ENCODE results near the gene DGKZ. TPM values are rescaled to one million over a fixed set of nuclear protein-coding genes. Genes with fewer than 3 reads are reported as not detected.

DGKZ gene
- total and polyA plus RNA-seq, 8 donors = 34.6 to 65.1 (median 40.0) TPM

- H3K4me3 ChIP-seq = no peak overlapping the region
- H3K36me3 ChIP-seq = no peaks in the 10 kb centered on the region
- intact Hi-C loops (cut with DNase I) = loop anchor here in 1 of 2 donors (5.0 kb wide), 1 partner anchor 149 kb away; no protein-coding TSS in a partner anchor
- no peak for DNase-seq
- peaks cover 48 to 88% of the 10 kb centered on the region in 2 donors for H3K27me3 ChIP-seq
- no peak for TF ChIP-seq CTCF (IDR thresholded peaks at IDR 0.05)
- H3K9me3 ChIP-seq = no peaks in the 10 kb centered on the region
- peaks cover 20 to 43% of the 10 kb centered on the region in 2 donors for H3K4me1 ChIP-seq
- no peak overlapping the region for H3K27ac ChIP-seq
- ATAC-seq = no peak
These were observed 40.8 kb downstream of the DGKZ start for GRCh38 chr11:46387919-46388618.

GRCh38 chr11:46388619-46389449, 41.6 kb downstream of the DGKZ start:
- TF ChIP-seq CTCF (IDR thresholded peaks at IDR 0.05) = no peak
- Histone ChIP-seq H3K36me3 (no peaks in the 10 kb centered on the region), H3K4me3 (no peak overlapping the region), H3K4me1 (peaks cover 20 to 45% of the 10 kb centered on the region in 2 donors), H3K27ac (no peak overlapping the region), H3K9me3 (no peaks in the 10 kb centered on the region), H3K27me3 (peaks cover 48 to 90% of the 10 kb centered on the region in 2 donors)
- ATAC-seq (no peak), DNase-seq (no peak)
- intact Hi-C loops (cut with DNase I) = loop anchor here in 1 of 2 donors (5.0 kb wide), 1 partner anchor 148 kb away; no protein-coding TSS in a partner anchor

DNA sequence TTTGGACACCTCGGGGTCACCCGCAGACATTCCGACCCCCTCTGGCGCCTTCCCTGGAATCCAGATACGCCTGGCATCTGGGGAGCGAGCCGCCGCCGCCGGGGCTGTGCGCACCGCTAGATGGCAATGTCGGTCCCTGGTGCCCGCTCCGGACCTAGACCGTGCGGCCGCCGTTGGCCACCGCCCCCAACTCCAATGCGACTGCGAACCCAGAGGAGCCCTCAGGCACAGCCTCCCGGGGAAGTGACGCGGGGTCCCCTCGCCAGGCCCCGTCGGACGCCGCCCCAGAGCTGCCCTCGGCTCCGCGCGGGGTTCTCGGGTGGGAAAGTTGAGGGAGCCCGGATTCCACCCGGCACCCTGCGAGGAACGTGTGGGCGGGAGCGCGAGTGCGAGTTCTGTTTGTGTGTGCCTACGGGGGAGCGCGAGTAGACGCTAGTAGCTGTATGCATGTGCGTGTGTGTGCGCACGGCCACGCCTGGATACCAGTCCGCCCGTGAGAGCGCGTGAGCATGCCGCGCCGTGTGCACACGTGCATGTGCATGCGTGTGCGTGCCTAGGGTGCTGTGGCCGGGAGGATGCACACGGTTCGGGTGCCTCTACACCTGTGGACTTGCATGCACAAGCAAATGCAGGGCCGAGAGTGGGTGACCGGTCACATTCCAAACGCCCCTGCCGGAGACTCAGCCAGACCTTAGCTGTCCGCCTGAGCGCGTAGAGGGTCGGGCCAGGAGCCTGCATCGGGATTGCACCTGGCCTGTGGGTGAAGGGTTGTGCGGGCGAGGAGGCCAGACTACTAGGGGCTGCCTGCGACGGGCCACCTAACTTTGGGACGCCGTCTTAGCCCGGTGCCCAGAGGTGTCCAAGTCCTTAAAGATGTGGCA, 42.4 kb downstream of the DGKZ start:
- Histone ChIP-seq H3K4me1 (peaks cover 20 to 45% of the 10 kb centered on the region in 2 donors), H3K4me3 (peak overlapping the region; percentile 18 to 27), H3K9me3 (no peaks in the 10 kb centered on the region), H3K36me3 (no peaks in the 10 kb centered on the region), H3K27ac (no peak overlapping the region), H3K27me3 (peaks cover 48 to 93% of the 10 kb centered on the region in 2 donors)
- ATAC-seq (peak; percentile 81), DNase-seq (peak in 3 of 4 donors; percentile 68 to 93 (median 74))
- TF ChIP-seq CTCF (IDR thresholded peaks at IDR 0.05) = peak; percentile 80 to 81
- intact Hi-C loops (cut with DNase I) = loop anchor here in 1 of 2 donors (5.0 kb wide), 1 partner anchor 148 kb away; no protein-coding TSS in a partner anchor

DNA sequence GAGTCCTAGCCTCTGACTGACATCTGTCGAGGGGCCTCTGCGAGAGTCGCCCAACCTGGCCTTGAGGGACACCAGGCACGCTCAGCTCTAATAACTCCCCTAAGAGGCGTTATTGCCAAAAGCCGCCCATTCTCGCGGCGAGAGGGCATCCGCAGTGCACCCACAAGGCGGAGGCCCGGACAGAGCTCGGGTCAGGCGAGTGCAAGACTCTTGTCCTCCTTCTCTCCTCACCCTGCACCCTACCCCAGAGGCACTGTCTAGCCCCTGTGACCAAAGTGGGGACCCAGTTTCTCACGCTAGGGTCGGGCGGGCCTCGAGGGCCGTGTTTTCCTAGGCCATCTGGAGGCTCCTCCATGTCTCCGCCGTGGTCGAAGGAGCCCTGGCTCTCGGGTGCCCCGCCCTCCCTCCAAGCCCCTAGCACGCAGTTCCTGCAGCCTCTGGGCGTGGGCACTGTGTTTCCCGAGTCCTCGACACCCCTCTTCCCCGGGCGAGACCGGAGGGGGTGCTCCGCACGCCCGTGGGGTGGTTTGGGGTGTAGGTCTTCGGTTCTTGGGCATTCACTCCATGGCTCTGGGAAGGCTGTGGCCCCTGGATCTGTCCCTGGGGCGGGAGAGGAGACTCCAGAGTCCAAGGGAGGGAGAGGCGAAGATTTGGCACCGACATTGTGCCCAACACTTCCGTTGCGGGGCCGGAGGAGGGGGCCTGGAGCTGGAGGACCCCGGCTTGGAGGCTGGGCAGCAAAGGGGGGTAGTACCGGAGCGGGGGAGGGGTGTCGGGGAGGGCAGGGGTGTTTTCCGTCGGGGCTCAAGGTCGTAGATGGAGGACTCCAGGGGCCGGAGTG, 43.3 kb downstream of the DGKZ start:
- Histone ChIP-seq H3K27me3 (peaks cover 48 to 85% of the 10 kb centered on the region in 2 donors), H3K27ac (no peak overlapping the region), H3K9me3 (no peaks in the 10 kb centered on the region), H3K4me3 (no peak overlapping the region), H3K36me3 (no peaks in the 10 kb centered on the region), H3K4me1 (peaks cover 20 to 45% of the 10 kb centered on the region in 2 donors)
- intact Hi-C loops (cut with DNase I) = no loop called here
- DNase-seq = no peak
- no peak for TF ChIP-seq CTCF (IDR thresholded peaks at IDR 0.05)
- no peak for ATAC-seq

Data from left lung (tissue), 10 donors.